Measurements from ENCODE around the gene TMEM81. TPM values are rescaled to one million over a fixed set of nuclear protein-coding genes. Genes with fewer than 3 reads are reported as not detected.

Gene TMEM81
- polyA plus RNA-seq, 1 of the 3 experiments (the other 2 are of a cell fraction) = 1.8 TPM

DNA sequence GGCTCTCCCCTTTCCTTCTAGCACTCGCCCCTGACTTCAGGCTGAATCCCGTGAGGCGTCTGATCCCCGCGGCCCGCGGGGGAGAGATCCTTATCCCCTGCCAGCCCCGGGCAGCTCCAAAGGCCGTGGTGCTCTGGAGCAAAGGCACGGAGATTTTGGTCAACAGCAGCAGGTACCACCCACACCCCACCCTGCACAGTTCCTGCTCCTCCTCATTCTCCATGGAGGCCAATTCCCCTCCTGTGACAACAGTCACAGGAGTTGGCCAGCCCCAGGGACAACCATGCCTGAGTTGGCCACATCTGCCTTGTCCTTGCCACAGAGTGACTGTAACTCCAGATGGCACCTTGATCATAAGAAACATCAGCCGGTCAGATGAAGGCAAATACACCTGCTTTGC, 20.0 kb downstream of the TMEM81 start:
- TF ChIP-seq TEAD4 (IDR thresholded peaks at IDR 0.05; ENCODE audit: borderline replicate concordance, insufficient read depth) (no peak), FOSL2 (IDR thresholded peaks at IDR 0.05; ENCODE audit: borderline replicate concordance, low read depth) (no peak), MAX (IDR thresholded peaks at IDR 0.05; ENCODE audit: low read depth) (no peak), EP300 (IDR thresholded peaks at IDR 0.05; ENCODE audit: borderline replicate concordance in 1 of 2, low read depth in 1 of 2, low read length in 1 of 2) (no peak), MEF2A (IDR thresholded peaks at IDR 0.05; ENCODE audit: borderline replicate concordance, low read depth) (no peak)
- Histone ChIP-seq H3K9me2 (no peaks in the 10 kb centered on the region), H3K27ac (ENCODE audit: low read depth in 2 of 2, low read length in 1 of 2) (no peak overlapping the region), H3K27me3 (ENCODE audit: insufficient read depth) (no peaks in the 10 kb centered on the region), H2AFZ (ENCODE audit: low read depth) (no peak overlapping the region), H4K20me1 (ENCODE audit: insufficient read depth) (no peaks in the 10 kb centered on the region), H3K36me3 (replicated peaks in 1 of 2; ENCODE audit: control insufficient read depth in 1 of 2, insufficient read depth in 2 of 2, low read length in 1 of 2) (no peaks in the 10 kb centered on the region), H3K9ac (no peak overlapping the region), H3F3A (replicated peaks; ENCODE audit: insufficient read depth) (no peaks in the 10 kb centered on the region), H3K79me2 (ENCODE audit: insufficient read depth) (no peaks in the 10 kb centered on the region), H3K4me1 (ENCODE audit: control insufficient read depth in 1 of 2, insufficient read depth in 2 of 2, low read depth in 1 of 2, low read length in 1 of 2) (peaks cover 0 to 5% of the 10 kb centered on the region in 2 experiments; a peak in 1 of 4 replicates), H3K4me2 (no peak overlapping the region), H3K4me3 (ENCODE audit: low read depth in 2 of 2, low read length in 1 of 2) (no peak overlapping the region), H3K9me3 (no peaks in the 10 kb centered on the region)
- 64% methylated on average over 11 of the region's 11 CpGs for WGBS (ENCODE audit: low lambda C conversion rate)
- ChIA-PET POLR2A (no interaction called here), CTCF (interaction anchor here (1.7 to 18.8 kb wide), 7 partner anchors 13 to 257 kb away, joined by 4 to 756 read pairs (median 74); partner anchors contain the start of gene CNTN2)
- no peak for DNase-seq

DNA sequence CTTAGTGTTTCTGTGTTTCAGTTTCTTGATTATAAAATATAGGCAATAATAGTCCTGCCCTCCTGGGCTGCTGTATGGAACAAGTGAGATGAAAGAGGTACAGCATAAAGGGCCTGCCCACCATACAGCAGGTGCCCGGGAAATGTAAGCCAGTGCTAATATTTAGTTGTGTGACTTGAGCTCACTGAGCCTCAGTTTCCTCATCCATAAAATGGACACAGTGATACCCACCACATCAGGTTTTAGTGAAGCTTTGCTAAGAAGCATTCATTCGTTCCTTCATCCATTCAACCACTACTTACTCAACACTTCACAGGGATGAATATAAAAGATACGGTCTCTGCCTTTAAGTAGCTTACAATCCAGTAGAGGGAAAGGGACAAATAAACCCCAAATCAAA, 21.4 kb downstream of the TMEM81 start:
- WGBS (ENCODE audit: low lambda C conversion rate) = 64% methylated on average over 3 of the region's 3 CpGs
- Histone ChIP-seq H3K9ac (no peak overlapping the region), H2AFZ (ENCODE audit: low read depth) (no peak overlapping the region), H3K4me3 (ENCODE audit: low read depth in 2 of 2, low read length in 1 of 2) (no peak overlapping the region), H3K79me2 (ENCODE audit: insufficient read depth) (no peaks in the 10 kb centered on the region), H3K36me3 (replicated peaks in 1 of 2; ENCODE audit: control insufficient read depth in 1 of 2, insufficient read depth in 2 of 2, low read length in 1 of 2) (no peaks in the 10 kb centered on the region), H3K27ac (ENCODE audit: low read depth in 2 of 2, low read length in 1 of 2) (no peak overlapping the region), H4K20me1 (ENCODE audit: insufficient read depth) (no peaks in the 10 kb centered on the region), H3K27me3 (ENCODE audit: insufficient read depth) (no peaks in the 10 kb centered on the region), H3K9me2 (no peaks in the 10 kb centered on the region), H3K4me2 (no peak overlapping the region), H3K9me3 (no peaks in the 10 kb centered on the region), H3F3A (replicated peaks; ENCODE audit: insufficient read depth) (no peaks in the 10 kb centered on the region), H3K4me1 (ENCODE audit: control insufficient read depth in 1 of 2, insufficient read depth in 2 of 2, low read depth in 1 of 2, low read length in 1 of 2) (peaks cover 0 to 5% of the 10 kb centered on the region in 2 experiments; a peak in 1 of 4 replicates)
- TF ChIP-seq MAX (IDR thresholded peaks at IDR 0.05; ENCODE audit: low read depth) (no peak), TEAD4 (IDR thresholded peaks at IDR 0.05; ENCODE audit: borderline replicate concordance, insufficient read depth) (no peak), FOSL2 (IDR thresholded peaks at IDR 0.05; ENCODE audit: borderline replicate concordance, low read depth) (no peak), PBX3 (IDR thresholded peaks at IDR 0.05) (no peak), RAD21 (IDR thresholded peaks at IDR 0.05; ENCODE audit: low read length) (no peak), CTCF (IDR thresholded peaks at IDR 0.05) (no peak), GABPA (IDR thresholded peaks at IDR 0.05; ENCODE audit: low read depth) (no peak), EP300 (IDR thresholded peaks at IDR 0.05; ENCODE audit: borderline replicate concordance in 1 of 2, low read depth in 1 of 2, low read length in 1 of 2) (no peak), FOXM1 (IDR thresholded peaks at IDR 0.05; ENCODE audit: low read depth) (no peak), MEF2A (IDR thresholded peaks at IDR 0.05; ENCODE audit: borderline replicate concordance, low read depth) (no peak), MXI1 (IDR thresholded peaks at IDR 0.05; ENCODE audit: low read depth, low read length) (no peak), SMC3 (IDR thresholded peaks at IDR 0.05; ENCODE audit: low read depth, low read length) (no peak)
- TF ChIP-seq, protein P1, sequence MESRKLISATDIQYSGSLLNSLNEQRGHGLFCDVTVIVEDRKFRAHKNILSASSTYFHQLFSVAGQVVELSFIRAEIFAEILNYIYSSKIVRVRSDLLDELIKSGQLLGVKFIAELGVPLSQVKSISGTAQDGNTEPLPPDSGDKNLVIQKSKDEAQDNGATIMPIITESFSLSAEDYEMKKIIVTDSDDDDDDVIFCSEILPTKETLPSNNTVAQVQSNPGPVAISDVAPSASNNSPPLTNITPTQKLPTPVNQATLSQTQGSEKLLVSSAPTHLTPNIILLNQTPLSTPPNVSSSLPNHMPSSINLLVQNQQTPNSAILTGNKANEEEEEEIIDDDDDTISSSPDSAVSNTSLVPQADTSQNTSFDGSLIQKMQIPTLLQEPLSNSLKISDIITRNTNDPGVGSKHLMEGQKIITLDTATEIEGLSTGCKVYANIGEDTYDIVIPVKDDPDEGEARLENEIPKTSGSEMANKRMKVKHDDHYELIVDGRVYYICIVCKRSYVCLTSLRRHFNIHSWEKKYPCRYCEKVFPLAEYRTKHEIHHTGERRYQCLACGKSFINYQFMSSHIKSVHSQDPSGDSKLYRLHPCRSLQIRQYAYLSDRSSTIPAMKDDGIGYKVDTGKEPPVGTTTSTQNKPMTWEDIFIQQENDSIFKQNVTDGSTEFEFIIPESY (IDR thresholded peaks at IDR 0.05; ENCODE audit: borderline replicate concordance, low read depth) = no peak
- TF ChIP-seq, protein P2, sequence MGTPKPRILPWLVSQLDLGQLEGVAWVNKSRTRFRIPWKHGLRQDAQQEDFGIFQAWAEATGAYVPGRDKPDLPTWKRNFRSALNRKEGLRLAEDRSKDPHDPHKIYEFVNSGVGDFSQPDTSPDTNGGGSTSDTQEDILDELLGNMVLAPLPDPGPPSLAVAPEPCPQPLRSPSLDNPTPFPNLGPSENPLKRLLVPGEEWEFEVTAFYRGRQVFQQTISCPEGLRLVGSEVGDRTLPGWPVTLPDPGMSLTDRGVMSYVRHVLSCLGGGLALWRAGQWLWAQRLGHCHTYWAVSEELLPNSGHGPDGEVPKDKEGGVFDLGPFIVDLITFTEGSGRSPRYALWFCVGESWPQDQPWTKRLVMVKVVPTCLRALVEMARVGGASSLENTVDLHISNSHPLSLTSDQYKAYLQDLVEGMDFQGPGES (IDR thresholded peaks at IDR 0.05; ENCODE audit: low read depth, low read length) = no peak
- CTCF ChIA-PET = interaction anchor here (1.0 to 18.8 kb wide), 17 partner anchors 9 to 263 kb away, joined by 3 to 756 read pairs (median 35); partner anchors contain the start of gene CNTN2
- DNase-seq = no peak
- POLR2A ChIA-PET = interaction anchor here (1.5 kb wide), 1 partner anchor 74 kb away, joined by 3 read pairs; no protein-coding TSS in a partner anchor

Data from SK-N-SH (cell line).